Heart left ventricle (tissue), 13 donors: ENCODE data around the gene LMX1A.

ENCODE experiments used
- CTCF ChIP-seq, 12 donors: fragments of 200-600 bp; sonication (generic) in 4 of 12; IDR thresholded peaks; one replicate each; pipeline versions ENCODE4 v1.5.0 to v1.8.0; 2018 to 2022; ENCODE audit warnings: antibody characterized with exemption in 12 of 12, mild to moderate bottlenecking in 5 of 12
- POLR2A ChIP-seq, 2 donors: fragments of 450-650 bp; IDR thresholded peaks; one replicate each; pipeline ENCODE4 v1.6.1; 2017; ENCODE audit warnings: antibody characterized with exemption in 2 of 2, mild to moderate bottlenecking in 2 of 2, moderate library complexity in 2 of 2
- donor health status: ischemic (EF 13 %, LVEDD 7.1; RV severe dilation, severe dysfunction).
- donor health status: DM: no; HTN: yes; CAD: no.
- donor health status: DM: no; HTN: no; CAD: no.
- donor health status: ischemic (EF 25% LVEDD 6.9; RV normal size, moderate dysfunction).
- donor health status: ischemic (EF 25% LVEDD 5.7; RV mildly dilated, moderate dysfunction).
- donor health status: ischemic (EF 35%, LVEDD 5.7; RV mildly dilated, moderate dysfunction).
- donor health status: nonischemic (EF 11% LVEDD 7.7; RV severe dilation, severe dysfunction).
- donor health status: DM: yes; HTN: yes; CAD: no.
- donor health status: PGD.
- donor health status: ischemic (EF 29% LVEDD 5.4; RV normal size, mild dysfunction).
- donor health status: nonischemic (EF 23%, LVEDD 6.1; RV moderate dilation, normal function).

GRCh38 chr1:165351863-165352441 is 4.6 kb downstream of the LMX1A start:
- no peak for TF ChIP-seq POLR2A (IDR thresholded peaks at IDR 0.05)
- no peak for TF ChIP-seq CTCF (IDR thresholded peaks at IDR 0.05)
